Dermis blood vessel endothelial cell (primary cell): ENCODE data around the gene POLN. TPM values are rescaled to one million over a fixed set of nuclear protein-coding genes. Genes with fewer than 3 reads are reported as not detected.

Experiments
- DNase-seq: peaks from one replicate; pipeline ENCODE4 v3.0.0; 2010
- total RNA-seq: library from RNA; depleted of rRNA; stranded (reverse); fragments of >200 nt; gene quantifications from 2 replicates; pipeline ENCODE4 v1.2.3, GENCODE V29; 2014

Gene POLN
- total RNA-seq, 1 donor from 2014 or later, result 5.8 TPM

DNA sequence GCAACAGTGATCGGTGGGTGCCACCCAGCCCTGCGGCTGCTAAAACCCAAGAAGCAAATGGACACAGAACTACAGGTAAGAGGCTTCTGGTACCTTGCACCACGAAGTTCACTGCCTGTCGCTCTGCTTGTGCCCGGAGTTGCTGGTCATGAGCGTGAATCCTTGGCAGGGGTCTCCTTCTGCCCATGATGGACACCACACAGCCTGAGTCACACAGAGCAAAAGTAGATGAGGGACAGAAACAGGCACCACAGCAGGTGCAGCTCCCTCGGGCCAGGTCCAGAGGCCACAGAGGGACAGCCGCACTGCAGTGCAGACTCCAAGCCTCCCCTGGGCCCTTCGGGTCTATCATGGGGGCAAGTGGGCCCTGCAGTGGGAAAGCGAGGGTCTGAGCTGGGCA is 160.4 kb downstream of the POLN start:
- no peak for DNase-seq

DNA sequence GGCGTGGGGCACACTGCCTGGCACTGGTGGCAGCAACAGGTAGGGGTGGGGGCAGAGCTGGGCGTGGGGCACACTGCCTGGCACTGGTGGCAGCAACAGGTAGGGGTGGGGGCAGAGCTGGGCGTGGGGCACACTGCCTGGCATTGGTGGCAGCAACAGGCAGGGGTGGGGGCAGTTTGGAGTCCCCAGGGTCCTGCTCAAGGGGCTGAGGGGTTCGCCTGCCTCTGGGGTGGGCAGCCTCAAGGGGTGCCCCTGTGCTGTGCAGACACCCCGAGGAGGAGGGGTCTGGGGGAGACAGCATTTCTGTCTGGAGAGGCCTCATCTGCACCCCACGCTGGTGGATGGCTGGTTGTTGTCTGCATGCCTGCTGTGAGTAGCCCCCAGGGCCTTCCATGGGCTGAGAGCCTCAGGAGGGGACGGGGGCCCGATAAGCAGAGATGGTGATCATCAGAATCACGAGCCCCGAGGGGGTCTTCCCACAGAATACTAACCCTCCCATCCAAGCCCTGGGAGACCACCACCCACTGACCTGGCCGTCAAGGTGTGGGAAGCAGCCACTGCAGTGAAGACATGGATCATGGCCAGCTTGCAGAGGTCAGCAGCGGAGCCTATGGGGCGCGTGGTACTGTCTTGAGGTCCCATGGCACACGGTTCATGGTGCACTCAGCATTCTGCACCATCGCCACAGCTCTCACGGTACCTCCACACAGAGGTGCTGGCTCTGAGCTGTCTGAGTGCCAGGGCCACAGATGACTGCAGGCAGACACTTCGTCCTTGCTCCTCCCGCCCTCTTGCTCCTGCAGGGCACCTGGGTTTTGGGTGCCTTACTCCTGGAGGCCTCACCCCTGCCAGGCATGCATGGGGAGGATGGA is 161.3 kb downstream of the POLN start:
- DNase-seq, result no peak

DNA sequence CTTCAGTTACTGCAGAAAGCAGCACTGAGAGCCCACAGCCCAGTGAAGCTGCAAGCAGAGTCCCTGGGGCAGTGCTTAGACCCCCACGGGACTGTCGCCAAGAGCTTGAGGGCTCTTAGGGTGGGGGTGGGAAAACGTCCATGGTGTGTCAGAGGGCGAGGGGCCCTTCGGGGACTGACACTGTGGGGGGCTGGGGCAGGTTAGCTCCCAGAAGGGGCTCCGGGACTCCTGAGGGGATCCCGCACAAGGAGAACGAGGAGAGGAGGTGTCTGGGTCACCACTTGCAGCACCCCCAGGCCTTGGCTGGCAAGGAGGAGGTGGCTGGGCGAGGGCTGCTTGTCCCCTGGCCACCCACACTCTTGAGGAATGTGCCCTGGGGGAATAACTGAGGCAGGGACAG is 162.0 kb downstream of the POLN start:
- no peak for DNase-seq

DNA sequence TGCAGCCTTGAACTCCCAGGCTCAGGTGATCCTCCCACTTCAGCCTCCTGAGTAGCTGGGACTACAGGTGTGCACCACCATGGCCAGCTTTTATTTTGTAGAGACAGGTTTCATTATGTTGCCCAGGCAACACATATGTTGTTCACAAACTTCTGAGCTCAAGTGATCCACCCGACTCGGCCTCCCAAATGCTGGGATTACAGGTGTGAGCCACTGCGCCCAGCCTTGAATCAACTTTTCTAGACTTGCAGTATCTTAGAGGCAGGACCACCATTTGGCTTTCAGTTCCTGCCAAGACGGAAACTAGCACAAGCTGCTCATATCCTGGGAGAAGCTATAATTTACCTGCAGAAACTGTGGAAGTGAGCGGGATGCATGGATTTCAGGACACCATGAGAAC is 162.9 kb downstream of the POLN start:
- DNase-seq, result no peak

DNA sequence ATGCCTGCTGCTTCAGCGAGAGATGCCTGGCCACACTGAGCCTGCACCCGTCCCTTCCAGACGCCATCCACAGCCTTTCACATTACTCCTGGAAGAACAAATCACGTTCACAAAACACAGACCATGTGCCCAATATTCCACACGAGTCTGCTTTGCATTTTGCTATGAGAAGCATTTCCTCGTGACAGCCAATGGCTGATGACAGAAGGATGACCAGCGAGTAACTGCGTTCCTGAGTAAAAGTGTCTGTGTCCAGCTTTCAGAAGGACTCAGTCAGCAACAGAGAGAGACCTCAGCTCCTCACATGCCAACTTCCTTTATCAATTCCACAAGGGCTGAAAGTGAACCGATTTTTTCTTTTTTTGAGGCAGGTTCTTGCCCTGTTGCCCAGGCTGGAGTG is 163.3 kb downstream of the POLN start:
- no peak for DNase-seq

DNA sequence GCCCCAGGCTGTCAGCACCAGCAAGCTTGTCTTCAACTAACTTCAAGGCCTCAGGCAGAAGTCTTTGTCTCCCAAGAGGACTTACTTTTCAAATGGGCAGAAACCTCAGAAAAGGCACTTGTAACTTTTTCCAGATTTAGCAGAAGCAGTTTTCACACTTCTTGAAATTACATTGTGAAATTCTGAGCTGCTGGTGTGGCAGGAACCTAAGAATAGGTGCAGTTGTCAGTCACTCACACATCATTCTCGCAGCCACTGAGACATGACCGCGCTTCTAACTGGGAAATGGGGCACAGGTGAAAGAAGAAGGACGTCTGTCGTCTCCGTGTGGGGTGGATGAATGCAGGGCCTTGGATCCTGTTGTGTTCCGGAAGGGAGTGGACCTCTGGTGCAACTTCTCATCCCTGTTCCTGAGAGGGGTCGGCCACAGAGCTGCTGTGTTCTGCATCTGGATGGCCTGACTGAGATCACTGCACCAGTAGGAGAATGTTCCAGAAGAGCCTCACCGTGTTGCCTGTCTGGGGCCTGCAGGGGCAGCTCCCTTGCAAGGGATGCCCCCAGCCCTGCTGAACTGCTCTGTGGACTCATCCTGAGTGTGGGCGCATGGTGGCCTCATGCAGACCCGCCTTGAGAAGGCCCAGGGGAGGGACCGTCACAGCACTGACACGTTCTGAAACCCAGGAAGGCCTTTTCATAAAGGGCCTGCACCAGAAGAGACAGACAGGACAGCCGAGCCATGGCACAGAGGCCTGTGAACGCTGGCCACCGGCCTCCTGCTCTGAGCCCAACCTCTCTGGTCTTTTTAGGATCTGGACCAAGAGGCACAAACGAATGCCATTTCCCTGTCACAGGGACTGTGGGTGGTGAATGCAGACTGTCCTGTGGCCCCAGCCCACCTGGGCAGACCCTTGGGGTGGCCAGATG is 164.1 kb downstream of the POLN start:
- no peak for DNase-seq

DNA sequence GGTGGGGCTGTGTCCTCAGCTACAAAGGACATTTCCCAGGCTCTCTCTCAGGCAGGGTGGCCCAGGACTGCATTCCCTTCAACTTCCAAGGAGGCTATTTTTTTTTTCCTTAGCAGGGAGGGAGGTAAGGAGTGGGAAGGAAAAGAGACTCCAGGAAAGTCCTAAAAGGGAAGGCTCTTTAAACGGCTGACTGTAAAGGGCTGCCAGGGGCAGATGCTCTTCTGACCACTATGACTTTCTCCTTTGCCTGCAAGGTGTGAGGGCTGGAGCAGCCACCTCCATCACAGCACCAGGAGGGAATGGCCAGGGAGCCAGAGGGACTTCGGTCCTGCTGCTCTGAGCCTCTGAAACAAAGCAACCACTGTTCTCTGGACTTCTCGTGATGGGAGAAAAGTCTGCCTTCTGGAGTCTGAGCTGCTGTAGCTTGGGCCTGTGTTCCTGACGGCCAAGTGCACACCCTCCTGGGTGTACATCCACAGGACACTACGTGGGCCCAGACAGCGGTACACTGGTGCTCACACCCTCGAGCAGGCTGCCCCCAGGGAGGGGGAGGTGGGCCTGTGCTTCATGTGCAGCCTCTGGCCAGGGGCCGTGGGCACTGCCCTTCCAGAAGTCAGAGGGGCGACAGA is 164.9 kb downstream of the POLN start:
- no peak for DNase-seq

DNA sequence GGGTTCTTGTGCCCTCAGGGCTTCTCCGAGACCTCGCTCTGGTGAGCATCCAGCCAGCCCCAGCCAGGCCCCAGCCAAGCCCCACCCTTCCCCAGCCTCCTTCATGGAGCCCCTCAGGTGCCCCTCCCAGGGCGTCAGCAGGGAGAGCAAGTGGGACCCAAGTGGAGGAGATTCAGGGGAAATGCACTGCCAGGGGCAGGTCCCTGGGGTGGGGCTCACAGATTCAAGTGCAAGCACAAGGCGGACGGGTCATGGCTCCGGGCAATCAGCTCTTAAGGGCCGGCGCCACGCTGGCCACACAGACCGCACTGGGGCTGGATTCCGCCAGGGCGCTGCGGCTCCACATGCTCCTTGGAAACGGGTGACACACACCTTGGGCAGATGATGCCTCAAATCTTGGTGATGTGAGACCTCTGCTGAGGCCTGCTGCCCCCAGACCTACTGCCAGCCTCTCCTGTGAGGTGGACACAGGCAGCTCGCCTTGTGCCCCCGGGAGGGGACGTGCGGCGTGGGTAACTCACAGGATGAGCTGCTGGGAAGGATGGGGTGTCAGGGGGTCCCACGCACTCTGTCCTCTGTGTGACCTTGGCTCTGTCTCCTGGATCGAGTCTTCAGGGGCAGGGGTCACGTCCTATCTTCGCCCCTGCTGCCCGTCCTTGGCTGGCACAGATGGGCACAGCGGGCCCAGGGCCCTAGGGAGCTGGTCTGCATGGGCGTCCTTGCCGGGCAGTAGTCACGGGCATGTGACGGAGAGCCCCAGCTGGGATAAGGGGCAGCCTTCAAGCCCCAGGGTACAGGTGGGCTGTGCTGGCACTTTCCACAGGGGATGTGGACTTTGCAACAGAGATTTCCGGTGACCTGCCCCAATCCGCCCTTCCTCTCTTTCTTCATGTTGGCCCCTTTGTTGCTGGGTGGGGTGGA is 165.7 kb downstream of the POLN start:
- no peak for DNase-seq

DNA sequence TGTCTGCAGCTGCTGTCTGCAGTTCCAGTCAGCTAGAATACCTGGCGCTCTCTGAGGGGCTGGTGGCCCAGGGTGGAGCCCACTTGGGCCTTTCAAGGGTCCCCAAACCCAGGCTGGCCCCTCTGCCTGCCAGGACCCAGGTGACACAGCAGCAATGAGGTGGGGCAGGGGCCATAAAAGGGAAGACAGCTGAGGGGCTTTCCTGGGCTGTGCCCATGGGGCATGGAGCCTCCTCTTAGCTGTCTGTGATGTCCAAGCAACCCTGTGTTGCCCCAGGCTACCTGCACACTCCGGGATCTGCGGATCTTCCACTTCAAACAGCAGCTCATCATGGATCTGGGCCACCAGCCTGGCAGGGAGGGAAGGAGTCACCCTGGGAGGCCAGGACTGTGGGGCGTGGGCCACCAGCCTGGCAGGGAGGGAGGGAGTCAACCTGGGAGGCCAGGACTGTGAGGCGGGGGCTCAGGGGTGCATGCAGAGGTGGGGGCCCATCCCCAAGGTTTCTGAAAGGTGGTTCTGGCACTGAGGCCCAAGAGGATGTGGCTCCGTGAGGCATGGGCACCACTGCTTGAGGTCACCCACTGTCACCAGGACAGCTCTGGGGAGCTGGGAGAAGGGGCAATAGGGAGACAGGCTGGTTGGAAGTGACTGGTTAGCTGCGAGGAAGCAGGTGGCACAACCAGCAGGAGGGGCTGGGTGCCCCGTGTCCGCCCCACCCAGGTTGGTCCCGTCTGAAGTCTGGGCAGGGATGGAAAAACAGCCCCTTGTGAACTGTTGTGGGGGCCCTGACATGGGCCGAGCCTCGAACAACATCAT is 166.5 kb downstream of the POLN start:
- no peak for DNase-seq

DNA sequence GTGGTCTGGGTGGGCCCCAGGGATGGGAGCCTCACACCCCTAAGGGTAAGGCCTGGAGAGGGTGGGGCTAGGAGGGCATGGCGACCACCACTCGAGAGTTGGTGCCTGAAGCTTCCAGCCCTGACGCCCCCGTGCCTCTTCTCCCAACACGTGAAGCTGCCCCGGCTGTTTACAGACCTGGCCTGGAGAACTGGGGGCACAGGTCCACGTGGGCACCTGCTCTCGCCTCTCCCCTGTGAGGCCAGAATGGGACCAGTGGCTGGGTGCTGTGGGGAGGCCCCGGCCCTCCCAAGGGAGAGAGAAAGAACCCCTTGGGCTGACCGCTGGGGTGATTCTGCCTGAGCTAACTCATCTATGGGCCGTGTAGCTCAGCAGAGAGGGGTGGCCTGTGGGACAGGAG is 167.3 kb downstream of the POLN start:
- DNase-seq, result no peak

DNA sequence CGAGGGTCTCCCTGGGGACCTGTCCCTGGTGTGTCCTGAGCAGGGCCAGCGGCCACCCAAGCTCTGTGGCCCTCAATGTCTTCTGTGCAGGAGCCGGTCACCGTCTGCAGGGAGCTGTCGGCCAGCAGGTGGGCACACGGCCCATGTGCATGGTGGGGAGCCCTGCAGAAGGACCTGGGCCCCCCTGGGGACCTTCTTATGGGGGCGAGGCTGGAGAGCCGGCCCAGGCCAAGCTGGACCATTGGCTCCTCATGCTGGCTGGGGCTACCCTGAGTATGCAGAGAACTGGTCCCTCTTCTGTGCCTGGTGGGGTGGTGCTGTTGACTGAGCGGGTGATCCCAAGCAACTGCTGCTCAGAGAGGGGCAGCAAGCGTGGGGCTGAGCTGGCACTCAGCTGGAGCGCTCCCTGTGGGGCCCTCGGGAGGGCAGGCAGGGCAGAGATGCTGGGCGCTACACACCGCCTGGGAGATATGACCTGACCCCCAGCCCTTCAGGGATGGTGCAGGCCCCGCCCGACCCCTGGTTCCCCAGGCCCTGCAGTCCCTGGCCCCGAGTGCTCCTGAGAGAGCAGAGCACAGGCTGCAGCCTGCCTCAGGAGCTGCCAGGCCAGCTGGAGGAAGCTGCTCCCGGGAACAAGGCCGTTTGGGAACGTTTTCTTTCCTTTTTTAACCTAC is 168.0 kb downstream of the POLN start:
- no peak for DNase-seq

DNA sequence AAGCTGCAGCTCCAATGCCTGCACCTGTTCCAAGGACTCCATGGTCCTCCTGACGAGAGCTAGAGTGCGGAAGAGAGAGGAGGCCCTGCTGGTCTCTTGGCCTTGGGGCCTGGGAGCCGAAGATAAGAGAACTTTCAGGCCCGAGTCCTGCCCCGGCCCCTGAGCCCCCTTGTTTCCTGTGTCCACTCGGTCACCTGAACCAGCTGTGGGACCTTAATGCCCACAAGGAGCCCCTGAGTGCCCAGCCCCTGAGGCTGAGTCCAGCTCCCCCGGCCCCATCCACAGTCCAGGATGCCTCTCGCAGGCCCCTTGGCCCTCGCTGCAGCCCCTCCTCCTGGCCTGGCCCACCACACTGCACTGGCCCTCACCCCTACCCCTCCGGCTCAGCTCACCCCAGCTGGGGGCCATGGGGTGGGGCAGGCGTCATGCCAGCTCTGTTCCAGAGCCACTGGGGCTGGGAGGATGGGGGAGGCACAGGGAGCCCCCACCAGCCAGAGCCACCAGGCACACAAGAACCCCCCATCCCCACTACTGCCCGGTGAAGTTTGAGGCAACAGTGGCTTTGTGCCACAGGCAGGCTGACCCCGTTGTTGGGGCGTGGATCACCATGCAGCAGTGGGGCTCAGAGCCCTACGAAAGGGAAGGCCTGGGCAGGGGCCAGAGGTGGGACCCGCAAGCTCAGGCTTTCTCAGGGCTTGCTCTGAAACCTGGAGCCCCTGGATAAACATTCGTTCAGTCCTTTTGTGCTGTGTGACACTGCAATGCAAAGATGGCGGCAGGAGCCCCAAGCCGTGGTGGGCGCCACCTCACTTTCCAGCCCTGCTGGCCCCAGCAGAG is 168.7 kb downstream of the POLN start:
- no peak for DNase-seq

DNA sequence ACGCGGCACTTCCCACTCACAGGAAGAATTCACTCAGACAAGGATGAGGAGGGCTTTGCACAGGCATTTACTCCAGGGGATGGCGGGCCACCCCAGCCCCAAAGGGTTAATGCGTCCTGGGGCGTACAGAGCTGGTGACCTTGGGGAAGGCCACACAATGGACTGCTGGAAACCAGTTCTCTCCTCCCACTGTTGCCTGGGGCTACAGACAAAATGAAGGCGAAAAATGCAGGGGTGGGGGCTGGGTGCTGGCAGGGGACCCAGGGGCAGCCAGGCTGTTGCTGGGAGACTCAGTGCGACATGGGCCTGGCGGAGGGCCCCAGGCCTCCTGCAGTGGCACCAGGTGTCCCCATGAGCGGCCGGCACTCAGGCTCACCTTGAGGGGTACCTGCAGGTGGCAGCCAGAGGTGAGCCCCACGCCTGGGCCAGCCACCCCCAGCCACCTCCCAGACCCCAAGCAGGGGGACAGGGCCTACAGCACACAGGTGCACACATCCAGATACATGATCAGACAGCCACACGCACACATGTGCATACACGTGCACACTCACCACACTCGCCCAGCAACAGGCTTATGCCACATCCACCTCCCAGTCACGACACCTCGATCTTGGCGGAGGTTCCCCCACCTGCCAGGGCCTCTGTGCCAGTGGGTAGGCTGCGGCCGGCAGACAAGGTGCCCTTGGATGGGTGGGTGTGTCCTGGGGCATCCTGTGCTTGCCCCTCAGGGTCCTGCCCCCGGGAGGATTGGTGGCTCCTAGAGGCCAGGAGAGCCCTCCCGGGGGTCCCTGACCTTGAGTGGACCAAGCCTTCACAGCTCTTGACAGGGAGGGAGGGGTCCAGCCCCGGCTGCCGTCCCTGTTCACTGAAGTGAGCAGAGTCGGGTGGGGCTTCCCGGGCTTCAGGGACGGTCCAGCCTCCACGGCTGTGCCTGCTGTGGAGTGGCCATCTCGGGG is 169.7 kb downstream of the POLN start:
- no peak for DNase-seq

DNA sequence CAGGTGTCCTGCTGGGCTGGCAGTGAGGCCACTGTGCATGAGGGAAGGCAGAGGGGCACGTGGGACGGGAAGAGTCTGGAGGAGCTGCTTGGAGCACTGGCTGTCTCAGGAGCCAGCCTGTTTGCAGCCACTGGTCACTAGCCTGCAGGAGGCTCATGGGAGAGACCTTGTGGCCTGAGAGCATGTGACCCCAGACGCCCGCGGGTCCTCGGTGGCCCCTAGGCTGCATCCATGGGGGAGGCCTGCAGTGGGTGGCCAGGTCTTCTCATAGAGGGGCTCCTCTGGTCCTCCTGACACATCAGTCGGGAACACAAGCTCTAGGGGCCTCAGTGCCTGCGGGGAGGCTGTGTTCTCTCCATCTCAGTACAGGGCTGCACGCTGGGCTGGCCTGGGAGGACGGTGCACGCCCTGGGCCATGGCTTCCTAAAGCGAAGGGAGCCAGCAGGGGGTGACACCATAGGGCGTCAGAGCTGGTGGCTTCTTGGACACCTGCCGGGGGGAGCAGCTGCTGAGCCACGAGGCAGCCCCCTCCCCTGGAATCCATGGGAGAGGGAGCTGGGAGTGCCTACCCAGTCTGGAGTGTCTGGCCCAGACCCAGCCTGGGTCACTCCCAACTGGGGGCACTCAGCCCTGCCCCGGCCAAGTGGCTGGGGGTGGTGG is 170.5 kb downstream of the POLN start:
- no peak for DNase-seq

DNA sequence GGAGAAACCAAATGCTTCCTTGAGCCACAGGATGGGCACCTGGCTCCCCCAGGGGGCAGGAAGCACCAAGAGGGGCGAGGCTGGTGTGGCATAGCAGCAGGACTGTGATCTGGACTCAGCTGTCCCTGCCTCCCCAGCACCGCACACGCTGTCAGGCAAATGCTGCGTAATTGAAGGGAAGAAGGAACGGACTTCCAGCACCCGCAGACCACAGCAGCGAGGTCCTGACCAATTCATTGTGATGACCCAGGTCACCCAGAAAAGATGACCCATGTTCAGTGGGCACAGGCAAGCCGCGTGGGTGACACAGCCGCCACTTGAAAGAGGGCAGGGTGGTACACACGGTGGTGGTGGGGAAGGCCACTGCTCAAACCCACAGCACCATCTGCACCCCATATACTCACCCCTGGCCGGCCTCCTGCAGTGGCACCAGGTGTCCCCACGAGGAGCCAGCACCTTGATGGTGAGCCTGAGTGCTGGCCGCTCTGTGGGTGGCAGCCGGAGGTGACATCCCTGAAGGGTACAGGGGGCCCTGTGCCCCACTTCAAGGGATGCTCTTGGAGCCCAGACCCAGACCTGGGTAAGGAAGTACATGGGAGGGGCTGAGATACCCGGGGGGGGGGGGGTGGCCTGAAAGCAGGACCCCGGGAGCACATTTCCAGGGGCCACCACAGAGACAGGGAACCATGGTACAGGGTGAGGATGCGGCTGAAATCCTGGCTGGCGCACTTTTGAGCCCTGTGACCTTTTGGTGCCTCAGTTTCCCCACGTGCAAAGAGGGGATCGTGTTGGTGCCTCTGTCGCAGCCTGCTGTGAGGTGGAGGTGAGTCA is 171.3 kb downstream of the POLN start:
- no peak for DNase-seq

DNA sequence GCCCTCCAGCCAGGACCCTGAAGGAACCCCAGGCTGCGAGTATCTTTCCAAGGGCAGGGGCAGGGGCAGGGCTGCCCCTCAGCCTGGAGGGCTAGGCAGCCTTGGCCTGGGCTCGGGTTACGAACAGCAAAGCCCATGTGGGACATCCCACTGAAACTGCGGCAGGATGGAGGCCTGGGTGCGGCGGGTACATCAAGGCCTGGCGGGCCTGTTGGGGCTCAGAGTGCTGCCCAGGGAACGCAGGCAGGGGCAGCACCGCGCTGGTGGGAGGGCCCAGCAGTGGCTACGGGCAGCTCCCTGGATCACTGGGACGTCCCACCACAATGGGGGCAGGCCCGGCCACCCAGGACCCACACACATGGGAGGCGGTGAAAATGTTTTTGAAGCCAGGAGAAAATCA is 171.9 kb downstream of the POLN start:
- no peak for DNase-seq
